PC-3 (cell line): ENCODE data around the gene NEDD9.

Source experiments
- EZH2 ChIP-seq: fragments of 300-600 bp; sonication (generic); IDR thresholded peaks from one replicate; pipeline ENCODE4 v1.6.1; 2017; ENCODE audit warnings: antibody characterized with exemption, mild to moderate bottlenecking, low read length; ENCODE audit not compliant: unreplicated experiment
- TF ChIP-seq, protein P1 (sequence below): fragments of 300-600 bp; sonication (generic); conservative IDR thresholded peaks from 2 replicates; pipeline ENCODE4 v1.5.1; 2017; ENCODE audit warnings: antibody characterized with exemption, low read depth, mild to moderate bottlenecking, low read length

DNA sequence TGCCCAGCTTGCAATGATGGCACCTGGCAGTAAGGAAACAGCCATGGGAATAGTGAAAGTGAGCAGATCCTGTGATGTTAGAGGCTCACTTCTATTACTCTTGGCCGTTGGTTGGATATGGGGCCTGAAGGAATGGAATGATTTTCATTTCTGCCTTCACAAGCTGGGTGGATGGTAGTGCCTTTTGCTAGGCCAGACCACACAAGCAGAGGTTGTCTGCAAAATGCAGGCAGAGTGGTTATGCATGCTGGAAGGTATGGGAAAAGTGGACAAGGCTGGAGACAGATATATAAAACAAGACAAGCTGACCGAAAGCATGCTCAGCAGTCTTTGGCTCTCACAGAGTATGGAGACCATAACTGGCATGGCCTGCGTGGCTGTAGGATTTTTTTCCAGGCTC, 70.2 kb downstream of the NEDD9 start:
- no peak for TF ChIP-seq EZH2
- TF ChIP-seq, protein P1, sequence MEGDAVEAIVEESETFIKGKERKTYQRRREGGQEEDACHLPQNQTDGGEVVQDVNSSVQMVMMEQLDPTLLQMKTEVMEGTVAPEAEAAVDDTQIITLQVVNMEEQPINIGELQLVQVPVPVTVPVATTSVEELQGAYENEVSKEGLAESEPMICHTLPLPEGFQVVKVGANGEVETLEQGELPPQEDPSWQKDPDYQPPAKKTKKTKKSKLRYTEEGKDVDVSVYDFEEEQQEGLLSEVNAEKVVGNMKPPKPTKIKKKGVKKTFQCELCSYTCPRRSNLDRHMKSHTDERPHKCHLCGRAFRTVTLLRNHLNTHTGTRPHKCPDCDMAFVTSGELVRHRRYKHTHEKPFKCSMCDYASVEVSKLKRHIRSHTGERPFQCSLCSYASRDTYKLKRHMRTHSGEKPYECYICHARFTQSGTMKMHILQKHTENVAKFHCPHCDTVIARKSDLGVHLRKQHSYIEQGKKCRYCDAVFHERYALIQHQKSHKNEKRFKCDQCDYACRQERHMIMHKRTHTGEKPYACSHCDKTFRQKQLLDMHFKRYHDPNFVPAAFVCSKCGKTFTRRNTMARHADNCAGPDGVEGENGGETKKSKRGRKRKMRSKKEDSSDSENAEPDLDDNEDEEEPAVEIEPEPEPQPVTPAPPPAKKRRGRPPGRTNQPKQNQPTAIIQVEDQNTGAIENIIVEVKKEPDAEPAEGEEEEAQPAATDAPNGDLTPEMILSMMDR = no peak
